ENCODE measurements around the gene GPR35. TPM values are rescaled to one million over a fixed set of nuclear protein-coding genes. Genes with fewer than 3 reads are reported as not detected.

Gene GPR35
- total RNA-seq, 1 donor from 2014 or later = 1.9 TPM

DNA sequence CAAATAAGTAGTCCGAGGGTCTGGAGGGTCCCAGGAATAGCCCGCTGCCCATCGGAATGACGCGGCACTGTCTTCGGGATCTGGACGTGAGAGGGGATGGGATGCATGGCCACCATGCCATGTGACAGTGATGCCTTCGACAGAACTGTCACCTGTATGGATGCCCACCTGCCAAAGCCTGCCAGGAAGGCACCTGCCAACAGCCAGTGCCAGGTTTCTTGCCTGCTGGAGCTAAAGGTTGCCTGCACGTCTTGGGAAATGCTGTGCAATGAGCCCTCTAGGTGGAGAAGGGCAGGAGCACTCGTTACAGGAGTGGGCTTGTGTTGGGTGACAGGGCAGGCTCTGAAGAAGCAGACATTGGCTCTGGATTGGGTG is 20.5 kb downstream of the GPR35 start:
- no peaks in the 10 kb centered on the region for H3K9me3 Mint-ChIP-seq (ENCODE audit: low read depth)
- peak; percentile 58 for DNase-seq (ENCODE audit: low spot score)
- TF ChIP-seq, protein P1, sequence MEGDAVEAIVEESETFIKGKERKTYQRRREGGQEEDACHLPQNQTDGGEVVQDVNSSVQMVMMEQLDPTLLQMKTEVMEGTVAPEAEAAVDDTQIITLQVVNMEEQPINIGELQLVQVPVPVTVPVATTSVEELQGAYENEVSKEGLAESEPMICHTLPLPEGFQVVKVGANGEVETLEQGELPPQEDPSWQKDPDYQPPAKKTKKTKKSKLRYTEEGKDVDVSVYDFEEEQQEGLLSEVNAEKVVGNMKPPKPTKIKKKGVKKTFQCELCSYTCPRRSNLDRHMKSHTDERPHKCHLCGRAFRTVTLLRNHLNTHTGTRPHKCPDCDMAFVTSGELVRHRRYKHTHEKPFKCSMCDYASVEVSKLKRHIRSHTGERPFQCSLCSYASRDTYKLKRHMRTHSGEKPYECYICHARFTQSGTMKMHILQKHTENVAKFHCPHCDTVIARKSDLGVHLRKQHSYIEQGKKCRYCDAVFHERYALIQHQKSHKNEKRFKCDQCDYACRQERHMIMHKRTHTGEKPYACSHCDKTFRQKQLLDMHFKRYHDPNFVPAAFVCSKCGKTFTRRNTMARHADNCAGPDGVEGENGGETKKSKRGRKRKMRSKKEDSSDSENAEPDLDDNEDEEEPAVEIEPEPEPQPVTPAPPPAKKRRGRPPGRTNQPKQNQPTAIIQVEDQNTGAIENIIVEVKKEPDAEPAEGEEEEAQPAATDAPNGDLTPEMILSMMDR (IDR thresholded peaks at IDR 0.05) = no peak
- no peak overlapping the region for H3K27ac Mint-ChIP-seq (ENCODE audit: unreplicated experiment)
- H3K27me3 Mint-ChIP-seq (ENCODE audit: low read depth) = peaks cover 50% of the 10 kb centered on the region
- no peaks in the 10 kb centered on the region for H3K36me3 Mint-ChIP-seq (ENCODE audit: low read depth)
- no peak overlapping the region for H3K4me3 Mint-ChIP-seq (ENCODE audit: unreplicated experiment)
- no peaks in the 10 kb centered on the region for H3K4me1 Mint-ChIP-seq (ENCODE audit: low read depth)

- Mint-ChIP-seq H3K4me3 (ENCODE audit: unreplicated experiment) (no peak overlapping the region), H3K36me3 (ENCODE audit: low read depth) (no peaks in the 10 kb centered on the region), H3K4me1 (ENCODE audit: low read depth) (no peaks in the 10 kb centered on the region), H3K27me3 (ENCODE audit: low read depth) (peaks cover 56% of the 10 kb centered on the region), H3K27ac (ENCODE audit: unreplicated experiment) (no peak overlapping the region), H3K9me3 (ENCODE audit: low read depth) (no peaks in the 10 kb centered on the region)
- DNase-seq (ENCODE audit: low spot score) = no peak
- TF ChIP-seq, protein P1 (IDR thresholded peaks at IDR 0.05) = no peak
Measured at GRCh38 chr2:240646176-240646899, 21.1 kb downstream of the GPR35 start.

DNA sequence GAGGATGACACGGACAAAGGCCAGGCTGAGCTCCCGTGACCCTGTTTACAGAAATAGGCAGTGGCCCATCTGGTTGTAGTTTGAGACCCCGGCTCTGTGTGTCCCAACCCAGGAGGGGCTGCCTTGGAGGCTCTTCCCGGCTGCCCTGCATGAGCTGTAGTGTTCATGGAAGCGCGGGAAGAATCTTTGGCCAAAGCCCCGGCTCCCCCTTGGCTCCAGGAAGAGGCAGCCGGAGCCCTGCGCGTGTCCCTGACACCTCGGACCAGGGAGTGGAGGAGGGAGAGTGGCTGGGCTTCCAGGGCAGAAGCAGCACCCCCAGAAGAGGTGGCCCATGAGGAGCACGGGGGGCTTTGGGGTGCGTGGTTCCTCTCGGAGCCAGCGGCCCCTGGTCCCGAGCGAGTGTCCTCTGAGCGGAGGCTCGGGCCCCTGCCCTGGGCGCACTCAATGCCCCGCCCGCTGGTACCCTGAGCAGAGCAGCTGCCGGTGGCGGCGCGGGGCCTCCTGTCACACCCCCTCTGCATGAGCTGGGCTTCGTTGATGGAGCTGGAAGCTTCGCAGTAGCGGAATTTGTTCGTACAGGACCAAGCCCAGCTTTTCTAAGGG is 21.7 kb downstream of the GPR35 start:
- Mint-ChIP-seq H3K36me3 (ENCODE audit: low read depth) (no peaks in the 10 kb centered on the region), H3K4me1 (ENCODE audit: low read depth) (no peaks in the 10 kb centered on the region), H3K4me3 (ENCODE audit: unreplicated experiment) (no peak overlapping the region), H3K27me3 (ENCODE audit: low read depth) (peaks cover 62% of the 10 kb centered on the region), H3K9me3 (ENCODE audit: low read depth) (no peaks in the 10 kb centered on the region), H3K27ac (ENCODE audit: unreplicated experiment) (no peak overlapping the region)
- no peak for DNase-seq (ENCODE audit: low spot score)
- TF ChIP-seq, protein P1 (IDR thresholded peaks at IDR 0.05) = no peak

DNA sequence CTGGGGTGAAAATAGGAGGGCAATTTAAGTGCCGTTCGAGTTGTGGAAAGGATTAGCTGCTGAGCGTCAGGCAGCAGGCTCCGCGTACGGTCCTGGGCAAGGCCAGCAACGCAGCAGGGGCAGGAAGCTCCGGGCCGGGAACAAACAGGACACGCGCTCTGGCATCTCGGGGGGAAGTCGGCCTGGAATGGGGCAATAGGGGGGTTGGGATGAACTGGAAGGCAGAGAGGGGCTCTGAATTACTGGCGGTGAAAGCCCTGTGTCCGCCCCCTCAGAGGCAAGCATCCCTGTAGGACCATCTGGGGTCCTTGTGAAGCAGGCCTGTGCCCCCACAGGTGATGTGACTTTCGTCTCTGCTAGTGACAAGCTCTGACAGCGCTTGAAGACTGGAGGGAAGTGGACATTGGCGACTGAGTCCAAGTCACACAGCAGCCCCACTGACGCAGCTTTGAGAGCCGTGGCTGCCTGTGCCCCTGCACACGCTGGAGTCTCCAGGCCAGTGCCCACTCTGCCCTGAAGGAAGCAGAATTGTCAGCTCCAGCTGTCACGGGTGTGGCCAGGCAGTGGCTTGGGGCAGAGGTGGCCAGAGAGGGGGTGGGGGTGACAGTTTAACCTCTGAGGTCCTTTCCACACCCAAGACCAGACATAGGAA is 22.3 kb downstream of the GPR35 start:
- DNase-seq (ENCODE audit: low spot score) = no peak
- H3K4me3 Mint-ChIP-seq (ENCODE audit: unreplicated experiment) = no peak overlapping the region
- no peaks in the 10 kb centered on the region for H3K36me3 Mint-ChIP-seq (ENCODE audit: low read depth)
- no peaks in the 10 kb centered on the region for H3K4me1 Mint-ChIP-seq (ENCODE audit: low read depth)
- no peaks in the 10 kb centered on the region for H3K9me3 Mint-ChIP-seq (ENCODE audit: low read depth)
- TF ChIP-seq, protein P1 (IDR thresholded peaks at IDR 0.05) = no peak
- no peak overlapping the region for H3K27ac Mint-ChIP-seq (ENCODE audit: unreplicated experiment)
- peaks cover 64% of the 10 kb centered on the region for H3K27me3 Mint-ChIP-seq (ENCODE audit: low read depth)

DNA sequence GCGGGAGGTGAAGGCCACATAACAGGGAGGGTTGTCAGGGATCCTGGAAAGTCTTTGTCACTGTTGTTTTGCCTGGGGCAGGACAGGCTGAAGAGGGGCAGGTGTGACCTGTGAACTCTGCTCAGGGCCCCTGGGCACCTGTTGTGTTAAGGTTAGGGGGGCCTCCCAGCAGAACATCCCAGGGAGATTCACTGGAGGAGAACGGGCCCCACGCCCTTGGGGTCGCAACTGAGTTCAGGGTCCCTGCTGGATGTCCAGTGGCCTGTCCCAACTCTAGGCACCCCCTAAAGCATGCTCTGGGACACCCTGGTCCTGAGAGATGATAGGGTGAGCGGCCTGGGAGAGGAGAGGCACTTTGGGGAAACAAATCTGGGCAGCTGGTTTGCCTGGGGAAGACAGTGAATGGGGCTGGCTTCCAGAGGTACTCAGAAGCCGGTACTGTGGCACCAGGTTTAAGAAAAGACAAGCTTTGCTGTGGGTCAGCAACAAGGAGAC is 22.9 kb downstream of the GPR35 start:
- Mint-ChIP-seq H3K27ac (ENCODE audit: unreplicated experiment) (no peak overlapping the region), H3K4me1 (ENCODE audit: low read depth) (no peaks in the 10 kb centered on the region), H3K36me3 (ENCODE audit: low read depth) (no peaks in the 10 kb centered on the region), H3K27me3 (ENCODE audit: low read depth) (peaks cover 66% of the 10 kb centered on the region), H3K4me3 (ENCODE audit: unreplicated experiment) (no peak overlapping the region), H3K9me3 (ENCODE audit: low read depth) (no peaks in the 10 kb centered on the region)
- TF ChIP-seq, protein P1 (IDR thresholded peaks at IDR 0.05) = no peak
- DNase-seq (ENCODE audit: low spot score) = no peak
